NCI-H345 treated with DMSO at 0.1 percent for 48 hours (cell line): ENCODE data around the gene PKNOX1.
"Not testable (repeated sequence)": the region's sequence is repeated elsewhere in the genome, so short reads cannot be mapped to it uniquely, and the experiment has no call there.

ENCODE experiments used
- DNase-seq: peaks from one replicate; lab custom pipeline; 2025; ENCODE audit not compliant: unreplicated experiment; lab: John Stamatoyannopoulos, UW

Gene PKNOX1

DNA sequence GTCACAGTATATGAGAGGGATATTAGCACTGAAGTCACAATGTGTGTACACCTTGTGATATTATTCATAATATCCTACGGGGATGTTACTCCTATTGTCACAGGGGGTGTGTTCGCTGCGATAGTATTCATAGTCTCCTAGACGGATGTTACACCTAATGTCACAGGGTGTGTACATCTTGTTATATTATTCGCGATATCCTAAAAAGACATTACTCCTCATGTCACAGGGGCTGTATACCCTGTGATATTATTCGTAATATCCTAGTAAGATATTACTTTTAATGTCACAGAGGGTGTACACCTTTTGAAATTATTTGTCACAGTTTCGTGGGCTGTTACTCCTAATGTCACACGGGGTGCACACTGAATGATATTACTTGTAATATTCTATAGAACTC, 23.2 kb upstream of the PKNOX1 start:
- not testable (repeated sequence) for DNase-seq

- no peak for DNase-seq
Measured at GRCh38 chr21:42956824-42957630, 17.3 kb upstream of the PKNOX1 start.

DNA sequence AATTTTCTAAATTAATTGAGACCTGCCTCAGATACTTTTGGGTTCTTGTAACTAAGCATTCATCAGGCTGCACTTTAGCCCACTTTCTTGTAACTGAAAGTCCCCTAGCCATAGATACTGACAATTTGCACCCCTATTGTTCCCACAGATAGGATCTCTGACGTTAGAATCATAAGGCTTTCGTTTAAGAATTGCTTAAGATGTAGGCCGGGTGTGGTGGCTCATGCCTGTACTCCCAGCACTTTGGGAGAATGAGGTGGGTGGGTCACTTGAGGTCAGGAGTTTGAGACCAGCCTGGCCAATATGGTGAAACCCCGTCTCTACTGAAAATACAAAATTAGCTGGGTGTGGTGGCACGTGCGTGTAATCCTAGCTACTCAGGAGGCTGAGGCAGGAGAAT, 16.2 kb upstream of the PKNOX1 start:
- not testable (repeated sequence) for DNase-seq

- no peak for DNase-seq
Measured at GRCh38 chr21:42959728-42960127, 14.6 kb upstream of the PKNOX1 start.

DNA sequence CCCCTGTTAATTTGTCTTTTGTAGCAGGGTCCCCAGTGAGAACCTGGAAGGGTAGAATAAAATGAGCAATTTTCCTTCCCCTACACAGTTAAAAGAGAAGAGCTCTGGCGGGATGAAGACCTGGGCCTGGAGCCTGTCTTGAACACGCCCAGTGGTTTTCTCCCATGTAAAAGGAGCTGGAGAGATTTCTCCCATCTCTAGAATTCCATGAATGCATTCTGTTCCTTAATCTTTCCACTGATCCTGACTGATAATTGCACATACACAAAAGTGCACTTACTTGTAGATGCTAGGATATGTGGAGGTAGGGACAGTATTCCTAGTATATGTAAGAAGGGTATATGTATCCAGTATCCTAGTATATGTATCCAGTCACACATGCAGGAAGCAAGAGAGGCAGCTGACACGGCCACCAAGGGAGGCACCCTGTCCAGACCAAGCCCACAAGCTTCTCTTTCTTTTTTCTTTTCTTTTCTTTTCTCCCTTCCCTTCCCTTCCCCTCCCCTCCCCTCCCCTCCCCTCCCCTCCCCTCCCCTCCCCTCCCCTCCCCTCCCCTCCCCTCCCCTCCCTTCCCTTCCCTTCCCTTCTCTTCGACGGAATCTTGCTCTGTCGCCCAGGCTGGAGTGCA, 11.9 kb upstream of the PKNOX1 start:
- DNase-seq: no peak

GRCh38 chr21:42964086-42964485, 10.3 kb upstream of the PKNOX1 start:
- no peak for DNase-seq

GRCh38 chr21:42964546-42965210, 9.7 kb upstream of the PKNOX1 start:
- DNase-seq: no peak

- DNase-seq: no peak
Measured at GRCh38 chr21:42965211-42965560, 9.2 kb upstream of the PKNOX1 start.

- not testable (repeated sequence) for DNase-seq
Measured at GRCh38 chr21:42967616-42968015, 6.7 kb upstream of the PKNOX1 start.

- DNase-seq: no peak
Measured at GRCh38 chr21:42969193-42969600, 5.2 kb upstream of the PKNOX1 start.

DNA sequence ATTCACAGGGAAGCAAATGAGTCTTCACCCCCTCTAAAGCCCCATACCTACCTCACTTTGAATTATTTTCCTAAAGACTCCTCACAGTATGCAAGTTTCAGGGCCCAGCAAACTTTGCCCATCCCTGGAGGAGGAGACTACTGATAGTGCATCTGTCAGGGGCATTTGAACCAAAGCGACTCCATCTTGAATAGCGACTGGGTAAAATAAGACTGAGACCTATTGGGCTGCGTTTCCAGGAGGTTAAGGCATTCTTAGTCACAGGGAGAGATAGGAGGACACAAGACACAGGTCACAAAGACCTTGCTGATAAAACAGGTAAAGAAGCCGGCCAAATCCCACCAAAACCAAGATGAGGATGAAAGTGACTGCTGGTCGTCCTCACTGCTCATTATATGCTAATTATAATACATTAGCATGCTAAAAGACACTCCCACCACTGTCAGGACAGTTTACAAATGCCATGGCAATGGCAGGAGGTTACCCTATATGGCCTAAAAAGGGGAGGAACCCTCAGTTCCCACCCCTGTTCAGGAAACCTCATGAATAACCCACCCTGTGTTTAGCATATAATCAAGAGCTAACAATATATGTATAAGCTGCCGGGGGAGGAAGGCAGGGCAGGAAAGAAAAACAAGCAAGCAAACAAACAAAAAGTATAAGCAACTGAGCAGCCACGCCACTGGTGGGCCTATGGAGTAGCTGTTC, 3.3 kb upstream of the PKNOX1 start:
- DNase-seq: no peak

- no peak for DNase-seq
Measured at GRCh38 chr21:42971897-42972275, 2.5 kb upstream of the PKNOX1 start.

GRCh38 chr21:42973309-42973990, 912 bp upstream of the PKNOX1 start:
- DNase-seq: no peak

DNA sequence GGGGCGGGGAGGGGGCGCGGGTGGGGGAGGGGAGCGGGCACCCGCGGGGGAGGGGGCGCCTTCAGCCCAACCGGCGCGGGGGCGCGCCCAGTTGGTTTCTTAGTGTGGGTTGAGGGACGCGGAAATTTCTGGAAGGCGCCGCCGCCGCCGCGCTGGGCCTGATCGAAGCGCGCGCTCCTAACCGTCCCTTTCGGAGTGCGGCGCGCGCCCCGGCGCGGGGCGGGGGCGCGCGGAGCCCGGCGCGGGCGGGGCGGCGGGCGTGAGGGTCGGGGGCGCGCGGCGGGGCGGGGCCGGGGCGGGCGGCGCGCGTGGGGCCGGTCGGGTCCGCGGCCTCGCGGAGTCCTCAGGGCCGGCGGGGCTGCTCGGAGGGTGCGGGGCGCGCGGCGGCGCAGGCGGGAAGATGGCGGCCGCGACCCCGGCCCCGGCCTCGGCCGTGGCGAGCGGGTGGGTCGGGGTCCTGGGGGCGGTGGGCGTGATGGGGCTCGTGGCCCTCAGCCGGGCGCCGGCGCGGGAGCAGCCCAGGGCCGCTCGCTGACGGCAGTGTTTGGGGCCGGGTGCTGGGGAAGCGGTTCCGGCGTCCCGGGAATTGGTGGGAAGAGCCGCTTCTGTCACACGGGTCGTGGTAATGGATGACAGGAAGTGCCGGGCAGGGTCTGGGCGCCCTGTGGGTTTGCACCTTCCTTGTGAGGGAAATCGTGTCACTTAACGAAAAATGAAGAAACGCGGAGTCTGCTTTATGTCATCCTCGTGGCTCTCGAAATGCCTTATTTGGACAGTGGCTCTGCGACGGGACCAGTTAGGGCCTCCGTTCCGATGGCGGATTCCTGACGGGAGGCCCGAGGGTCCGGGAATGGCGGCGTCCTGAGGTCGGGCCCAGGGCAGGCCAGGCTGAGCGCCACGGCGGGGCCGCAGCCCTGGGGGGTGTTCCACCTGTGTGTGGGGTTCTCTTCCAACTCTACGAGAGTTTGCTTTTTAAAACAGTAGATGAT, 764 bp downstream of the PKNOX1 start:
- peak; percentile 54 for DNase-seq

GRCh38 chr21:42975886-42976608, 1.7 kb downstream of the PKNOX1 start:
- no peak for DNase-seq

GRCh38 chr21:42980312-42981213, 6.2 kb downstream of the PKNOX1 start:
- DNase-seq: no peak

- DNase-seq: no peak
Measured at GRCh38 chr21:42981214-42981523, 6.8 kb downstream of the PKNOX1 start.

- no peak for DNase-seq
Measured at GRCh38 chr21:42981862-42982261, 7.5 kb downstream of the PKNOX1 start.
